Liver (tissue), 3 donors: ENCODE measurements around the gene MYRFL.

Experiments used
- GABPA ChIP-seq, 2 donors: IDR thresholded peaks in 1 of 2; conservative IDR thresholded peaks in 1 of 2; 2 replicates each; pipeline ENCODE4 v1.6.1; 2016; ENCODE audit warnings: antibody characterized with exemption in 2 of 2, mild to moderate bottlenecking in 1 of 2, moderate library complexity in 1 of 2
- JUND ChIP-seq, 2 donors: IDR thresholded peaks; 2 replicates each; pipeline ENCODE4 v1.6.1; 2016; ENCODE audit warnings: antibody characterized with exemption in 2 of 2
- RAD21 ChIP-seq, 2 donors: IDR thresholded peaks; 2 replicates each; pipeline ENCODE4 v1.6.1; 2016; ENCODE audit warnings: antibody characterized with exemption in 2 of 2, mild to moderate bottlenecking in 2 of 2
- RXRA ChIP-seq, 2 donors: IDR thresholded peaks; 2 replicates each; pipeline ENCODE4 v1.6.1; 2017 to 2018; ENCODE audit warnings: antibody characterized with exemption in 2 of 2, mild to moderate bottlenecking in 1 of 2
- TAF1 ChIP-seq: conservative IDR thresholded peaks from 2 replicates; pipeline ENCODE4 v1.6.1; 2016; ENCODE audit warnings: antibody characterized with exemption, mild to moderate bottlenecking
- YY1 ChIP-seq: IDR thresholded peaks from 2 replicates; pipeline ENCODE4 v1.6.1; 2016; ENCODE audit warnings: antibody characterized with exemption, mild to moderate bottlenecking
- TF ChIP-seq, protein P1 (sequence below): fragments of 150-350 bp; IDR thresholded peaks from 2 replicates; pipeline ENCODE4 v1.5.1; 2017; ENCODE audit warnings: improper control_type of control experiment, low read depth, low read length; ENCODE audit not compliant: missing input control
- TF ChIP-seq, protein P2 (sequence below): IDR thresholded peaks from 2 replicates; pipeline ENCODE4 v1.6.1; 2016; ENCODE audit warnings: antibody characterized with exemption
- TF ChIP-seq, protein P3 (sequence below): IDR thresholded peaks from 2 replicates; pipeline ENCODE4 v1.6.1; 2016; ENCODE audit warnings: antibody characterized with exemption, mild to moderate bottlenecking
- TF ChIP-seq, protein P4 (sequence below): IDR thresholded peaks from 2 replicates; pipeline ENCODE4 v1.6.1; 2016; ENCODE audit warnings: antibody characterized with exemption
- donor health status: healthy.
- donor health status: healthy.

DNA sequence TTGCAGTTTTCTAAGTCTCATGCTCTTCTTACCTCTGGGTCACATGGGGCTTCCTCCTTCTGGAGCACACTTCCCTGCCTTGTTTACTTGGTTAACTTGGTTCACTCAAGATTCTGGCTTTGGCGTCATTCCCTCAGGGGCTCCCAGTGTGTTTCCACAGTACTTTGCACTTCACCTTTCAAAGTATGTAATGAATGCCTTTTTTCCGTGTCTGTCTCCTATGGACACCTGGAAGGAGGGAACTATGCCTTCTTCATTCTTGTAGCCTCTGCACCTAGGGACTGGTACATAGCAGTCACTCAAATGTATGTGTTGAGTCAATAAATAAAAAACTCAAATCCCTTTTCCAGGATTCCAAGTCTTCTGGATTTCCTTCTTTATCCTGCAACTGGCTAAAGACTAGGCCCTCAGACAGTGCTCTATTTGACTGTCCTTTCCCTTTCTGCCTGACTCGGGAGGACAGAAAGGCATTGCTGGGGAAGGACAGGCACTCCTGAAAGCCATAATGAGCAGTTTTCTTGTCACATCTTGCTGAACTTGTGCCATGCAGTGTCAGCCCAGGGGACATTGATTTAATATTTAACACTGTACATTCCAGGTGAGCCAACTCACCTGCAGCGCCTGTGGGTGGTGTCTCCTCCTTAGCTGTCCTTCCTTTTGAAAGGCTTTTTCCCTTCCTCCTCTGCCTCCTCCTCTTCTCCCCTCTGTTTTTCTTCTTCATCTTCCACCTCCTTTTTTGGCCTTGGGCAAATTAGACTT lies 12.8 kb downstream of the MYRFL start:
- TF ChIP-seq, protein P1, sequence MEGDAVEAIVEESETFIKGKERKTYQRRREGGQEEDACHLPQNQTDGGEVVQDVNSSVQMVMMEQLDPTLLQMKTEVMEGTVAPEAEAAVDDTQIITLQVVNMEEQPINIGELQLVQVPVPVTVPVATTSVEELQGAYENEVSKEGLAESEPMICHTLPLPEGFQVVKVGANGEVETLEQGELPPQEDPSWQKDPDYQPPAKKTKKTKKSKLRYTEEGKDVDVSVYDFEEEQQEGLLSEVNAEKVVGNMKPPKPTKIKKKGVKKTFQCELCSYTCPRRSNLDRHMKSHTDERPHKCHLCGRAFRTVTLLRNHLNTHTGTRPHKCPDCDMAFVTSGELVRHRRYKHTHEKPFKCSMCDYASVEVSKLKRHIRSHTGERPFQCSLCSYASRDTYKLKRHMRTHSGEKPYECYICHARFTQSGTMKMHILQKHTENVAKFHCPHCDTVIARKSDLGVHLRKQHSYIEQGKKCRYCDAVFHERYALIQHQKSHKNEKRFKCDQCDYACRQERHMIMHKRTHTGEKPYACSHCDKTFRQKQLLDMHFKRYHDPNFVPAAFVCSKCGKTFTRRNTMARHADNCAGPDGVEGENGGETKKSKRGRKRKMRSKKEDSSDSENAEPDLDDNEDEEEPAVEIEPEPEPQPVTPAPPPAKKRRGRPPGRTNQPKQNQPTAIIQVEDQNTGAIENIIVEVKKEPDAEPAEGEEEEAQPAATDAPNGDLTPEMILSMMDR, result no peak
- TF ChIP-seq, protein P2, sequence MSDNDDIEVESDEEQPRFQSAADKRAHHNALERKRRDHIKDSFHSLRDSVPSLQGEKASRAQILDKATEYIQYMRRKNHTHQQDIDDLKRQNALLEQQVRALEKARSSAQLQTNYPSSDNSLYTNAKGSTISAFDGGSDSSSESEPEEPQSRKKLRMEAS, result no peak
- TF ChIP-seq RXRA (IDR thresholded peaks at IDR 0.05) (no peak), TAF1 (no peak), YY1 (no peak), GABPA (IDR thresholded peaks at IDR 0.05 in 1 of 2, conservative IDR thresholded peaks at IDR 0.05 in 1 of 2) (no peak), RAD21 (IDR thresholded peaks at IDR 0.05) (no peak), JUND (IDR thresholded peaks at IDR 0.05) (no peak)
- TF ChIP-seq, protein P3, sequence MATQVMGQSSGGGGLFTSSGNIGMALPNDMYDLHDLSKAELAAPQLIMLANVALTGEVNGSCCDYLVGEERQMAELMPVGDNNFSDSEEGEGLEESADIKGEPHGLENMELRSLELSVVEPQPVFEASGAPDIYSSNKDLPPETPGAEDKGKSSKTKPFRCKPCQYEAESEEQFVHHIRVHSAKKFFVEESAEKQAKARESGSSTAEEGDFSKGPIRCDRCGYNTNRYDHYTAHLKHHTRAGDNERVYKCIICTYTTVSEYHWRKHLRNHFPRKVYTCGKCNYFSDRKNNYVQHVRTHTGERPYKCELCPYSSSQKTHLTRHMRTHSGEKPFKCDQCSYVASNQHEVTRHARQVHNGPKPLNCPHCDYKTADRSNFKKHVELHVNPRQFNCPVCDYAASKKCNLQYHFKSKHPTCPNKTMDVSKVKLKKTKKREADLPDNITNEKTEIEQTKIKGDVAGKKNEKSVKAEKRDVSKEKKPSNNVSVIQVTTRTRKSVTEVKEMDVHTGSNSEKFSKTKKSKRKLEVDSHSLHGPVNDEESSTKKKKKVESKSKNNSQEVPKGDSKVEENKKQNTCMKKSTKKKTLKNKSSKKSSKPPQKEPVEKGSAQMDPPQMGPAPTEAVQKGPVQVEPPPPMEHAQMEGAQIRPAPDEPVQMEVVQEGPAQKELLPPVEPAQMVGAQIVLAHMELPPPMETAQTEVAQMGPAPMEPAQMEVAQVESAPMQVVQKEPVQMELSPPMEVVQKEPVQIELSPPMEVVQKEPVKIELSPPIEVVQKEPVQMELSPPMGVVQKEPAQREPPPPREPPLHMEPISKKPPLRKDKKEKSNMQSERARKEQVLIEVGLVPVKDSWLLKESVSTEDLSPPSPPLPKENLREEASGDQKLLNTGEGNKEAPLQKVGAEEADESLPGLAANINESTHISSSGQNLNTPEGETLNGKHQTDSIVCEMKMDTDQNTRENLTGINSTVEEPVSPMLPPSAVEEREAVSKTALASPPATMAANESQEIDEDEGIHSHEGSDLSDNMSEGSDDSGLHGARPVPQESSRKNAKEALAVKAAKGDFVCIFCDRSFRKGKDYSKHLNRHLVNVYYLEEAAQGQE, result no peak
- TF ChIP-seq, protein P4, sequence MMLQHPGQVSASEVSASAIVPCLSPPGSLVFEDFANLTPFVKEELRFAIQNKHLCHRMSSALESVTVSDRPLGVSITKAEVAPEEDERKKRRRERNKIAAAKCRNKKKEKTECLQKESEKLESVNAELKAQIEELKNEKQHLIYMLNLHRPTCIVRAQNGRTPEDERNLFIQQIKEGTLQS, result no peak
